CD14-positive monocyte (primary cell): ENCODE results near the gene PARVB. TPM values are rescaled to one million over a fixed set of nuclear protein-coding genes. Genes with fewer than 3 reads are reported as not detected.
A peak's percentile ranks its signal among the peaks of the same experiment; 100 is the strongest.

Experiments used
- DNase-seq, 3 donors: peaks; one replicate each; pipeline ENCODE4 v3.0.0-alpha.2; 2011 to 2022
- H2AFZ ChIP-seq: 2 replicates; pipeline ENCODE4 v1.6.0; 2012; ENCODE audit warnings: mild to moderate bottlenecking, low read depth, low read length, inconsistent platforms; ENCODE audit not compliant: insufficient read depth, poor library complexity, severe bottlenecking
- H3K27ac ChIP-seq, 2 donors: 1 replicate in 1 of 2; 2 replicates in 1 of 2; pipeline ENCODE4 v1.5.1; 2012 to 2013; ENCODE audit warnings: low read length in 2 of 2, control low read depth in 1 of 2, inconsistent platforms in 1 of 2, low read depth in 1 of 2, mild to moderate bottlenecking in 1 of 2
- H3K27me3 ChIP-seq, 2 donors: one replicate each; pipeline versions ENCODE4 v1.6.0 to v1.6.1; 2011 to 2013; ENCODE audit warnings: low read length in 2 of 2; ENCODE audit not compliant: control insufficient read depth in 2 of 2, insufficient read depth in 2 of 2
- H3K36me3 ChIP-seq, 2 donors: replicated peaks in 1 of 2; 1 replicate in 1 of 2; 2 replicates in 1 of 2; pipeline versions ENCODE4 v1.5.1 to v1.6.1; 2012 to 2013; ENCODE audit warnings: low read length in 2 of 2, control low read depth in 1 of 2, inconsistent platforms in 1 of 2, mild to moderate bottlenecking in 1 of 2; ENCODE audit not compliant: insufficient read depth in 2 of 2, control insufficient read depth in 1 of 2
- H3K4me1 ChIP-seq, 2 donors: 1 replicate in 1 of 2; 2 replicates in 1 of 2; pipeline versions ENCODE4 v1.5.1 to v1.6.1; 2012 to 2013; ENCODE audit warnings: low read length in 2 of 2, control low read depth in 1 of 2, inconsistent platforms in 1 of 2, mild to moderate bottlenecking in 1 of 2, moderate library complexity in 1 of 2; ENCODE audit not compliant: insufficient read depth in 2 of 2, control insufficient read depth in 1 of 2
- H3K4me2 ChIP-seq: replicated peaks from 2 replicates; pipeline ENCODE3; 2012; ENCODE audit warnings: low read length, moderate library complexity, mild to moderate bottlenecking; ENCODE audit not compliant: poor library complexity, severe bottlenecking; ENCODE audit errors: extremely low read depth
- H3K4me3 ChIP-seq, 3 experiments: fragments of 200-600 bp in 1 of 3; sonication (generic) in 1 of 3; replicated peaks in 1 of 3; 1 replicate in 2 of 3; 2 replicates in 1 of 3; pipeline ENCODE4 v1.5.1; 2011 to 2013; ENCODE audit warnings: low read length in 3 of 3, mild to moderate bottlenecking in 3 of 3, control low read depth in 2 of 3, low read depth in 2 of 3, inconsistent platforms in 1 of 3, moderate library complexity in 1 of 3
- H3K79me2 ChIP-seq: 2 replicates; pipeline ENCODE4 v1.6.0; 2012; ENCODE audit warnings: mild to moderate bottlenecking, control low read depth, inconsistent platforms, low read length, moderate library complexity; ENCODE audit not compliant: insufficient read depth
- H3K9ac ChIP-seq: 2 replicates; pipeline ENCODE4 v1.6.0; 2017; ENCODE audit warnings: low read length, mild to moderate bottlenecking; ENCODE audit not compliant: insufficient read depth, poor library complexity, severe bottlenecking
- H3K9me3 ChIP-seq, 2 donors: replicated peaks in 1 of 2; 1 replicate in 1 of 2; 2 replicates in 1 of 2; pipeline versions ENCODE4 v1.5.1 to v1.6.1; 2012 to 2013; ENCODE audit warnings: low read length in 2 of 2, control low read depth in 1 of 2; ENCODE audit not compliant: control insufficient read depth in 1 of 2, insufficient read depth in 1 of 2
- H4K20me1 ChIP-seq: 2 replicates; pipeline ENCODE4 v1.6.0; 2012; ENCODE audit warnings: mild to moderate bottlenecking, low read length, control low read depth, moderate library complexity; ENCODE audit not compliant: insufficient read depth
- H3K27ac Mint-ChIP-seq, 7 donors: one replicate each; pipeline ENCODE4 v1.8.0; 2020; ENCODE audit warnings: mild to moderate bottlenecking in 7 of 7, mixed read lengths in 7 of 7, moderate library complexity in 6 of 7, inconsistent platforms in 2 of 7
- H3K27me3 Mint-ChIP-seq, 3 donors: one replicate each; pipeline ENCODE4 v1.8.0; 2021 to 2022; ENCODE audit warnings: low read depth in 3 of 3, mild to moderate bottlenecking in 3 of 3, mixed read lengths in 3 of 3, moderate library complexity in 3 of 3, inconsistent platforms in 1 of 3
- H3K36me3 Mint-ChIP-seq, 2 donors: one replicate each; pipeline ENCODE4 v1.8.0; 2020; ENCODE audit warnings: mixed read lengths in 2 of 2, inconsistent platforms in 1 of 2, mild to moderate bottlenecking in 1 of 2
- H3K4me1 Mint-ChIP-seq: one replicate; pipeline ENCODE4 v1.8.0; 2020; ENCODE audit warnings: mild to moderate bottlenecking, mixed read lengths
- H3K4me3 Mint-ChIP-seq, 2 donors: one replicate each; pipeline ENCODE4 v1.8.0; 2020; ENCODE audit warnings: mild to moderate bottlenecking in 2 of 2, mixed read lengths in 2 of 2, moderate library complexity in 1 of 2
- H3K9me3 Mint-ChIP-seq, 7 donors: one replicate each; pipeline ENCODE4 v1.8.0; 2020 to 2022; ENCODE audit warnings: mixed read lengths in 7 of 7, mild to moderate bottlenecking in 6 of 7, moderate library complexity in 6 of 7, inconsistent platforms in 2 of 7
- CTCF ChIP-seq: fragments of 200-600 bp; IDR thresholded peaks from one replicate; pipeline ENCODE4 v1.8.0; 2022; ENCODE audit warnings: antibody characterized with exemption, mild to moderate bottlenecking
- WGBS: methylation state at CpG from one replicate; pipeline ENCODE4 v1.1.5; 2013; ENCODE audit warnings: missing lambda C conversion rate; ENCODE audit not compliant: insufficient coverage; 5-methylcytosine and 5-hydroxymethylcytosine counted together
- intact Hi-C, 2 donors: fragments of 100-400 bp; cut with micrococcal nuclease; formaldehyde crosslinking; loops; one replicate each; pipeline versions ENCODE4 v1.15.0 to v1.15.1; 2023
- polyA plus RNA-seq, 3 donors: library from polyadenylated mRNA; depleted of rRNA in 1 of 3; unstranded in 2 of 3; stranded (reverse) in 1 of 3; fragments of 300-500 nt in 2 of 3; fragments of >200 nt in 1 of 3; fragmentation: Illumina TruSeq in 2 of 3; gene quantifications; 1 replicate in 2 of 3; 2 replicates in 1 of 3; pipeline ENCODE4 v1.2.3, GENCODE V29; 2012 to 2021

The PARVB gene
- polyA plus RNA-seq, 3 donors: 13.4 to 38.5 (median 17.9) TPM

- DNase-seq: no peak
- H3K27me3 ChIP-seq: no peaks in the 10 kb centered on the region
- peaks cover 35% of the 10 kb centered on the region for H3K4me1 Mint-ChIP-seq
These were observed 22.5 kb downstream of the PARVB start for GRCh38 chr22:44046485-44047141.

GRCh38 chr22:44047891-44048301 is 23.8 kb downstream of the PARVB start:
- peak overlapping the region in 1 of 2 donors; percentile 33 for H3K27ac ChIP-seq
- 68% methylated on average over 9 of the region's 9 CpGs for WGBS
- H3K4me1 Mint-ChIP-seq: peaks cover 35% of the 10 kb centered on the region
- H3K4me2 ChIP-seq: peak overlapping the region; percentile 7
- H3K36me3 Mint-ChIP-seq: peaks cover 28 to 30% of the 10 kb centered on the region in 2 donors
- no peak overlapping the region for H2AFZ ChIP-seq
- DNase-seq: no peak
- no peaks in the 10 kb centered on the region for H3K27me3 ChIP-seq
- peaks cover 0 to 2% (median 1%) of the 10 kb centered on the region in 3 donors for H3K27me3 Mint-ChIP-seq
- peaks cover 0 to 2% (median 0%) of the 10 kb centered on the region in 7 donors for H3K9me3 Mint-ChIP-seq
- peaks cover 2 to 6% of the 10 kb centered on the region in 2 donors for H3K4me1 ChIP-seq
- peaks cover 35% of the 10 kb centered on the region for H3K79me2 ChIP-seq
- intact Hi-C loops: no loop called here
- peak overlapping the region; percentile 51 to 65 for H3K4me3 Mint-ChIP-seq
- no peak overlapping the region for H3K9ac ChIP-seq
- H3K27ac Mint-ChIP-seq: peak overlapping the region in 6 of 7 donors; percentile 14 to 77 (median 65)
- H3K4me3 ChIP-seq: no peak overlapping the region
- peaks cover 0 to 7% of the 10 kb centered on the region in 2 donors for H3K36me3 ChIP-seq
- H3K9me3 ChIP-seq: no peaks in the 10 kb centered on the region
- H4K20me1 ChIP-seq: peaks cover 21% of the 10 kb centered on the region
- TF ChIP-seq CTCF: no peak

More at GRCh38 chr22:44046485-44047141, 22.5 kb downstream of the PARVB start:
- intact Hi-C loops: no loop called here
- peaks cover 2 to 6% of the 10 kb centered on the region in 2 donors for H3K4me1 ChIP-seq
- H3K9me3 ChIP-seq: no peaks in the 10 kb centered on the region
- H3K79me2 ChIP-seq: peaks cover 39% of the 10 kb centered on the region
- no peak overlapping the region for H3K4me3 ChIP-seq
- TF ChIP-seq CTCF: no peak
- H3K9ac ChIP-seq: no peak overlapping the region
- peaks cover 0 to 7% of the 10 kb centered on the region in 2 donors for H3K36me3 ChIP-seq
- WGBS: 94% methylated on average over 8 of the region's 14 CpGs
- no peak overlapping the region for H3K4me2 ChIP-seq
- peak overlapping the region in 1 of 2 donors; percentile 3 for H3K27ac ChIP-seq
- H3K27ac Mint-ChIP-seq: peak overlapping the region in 2 of 7 donors; percentile 10 to 69
- H4K20me1 ChIP-seq: peaks cover 21% of the 10 kb centered on the region
- peaks cover 0 to 1% (median under 1%) of the 10 kb centered on the region in 3 donors for H3K27me3 Mint-ChIP-seq
- H2AFZ ChIP-seq: no peak overlapping the region
- H3K36me3 Mint-ChIP-seq: peaks cover 22 to 28% of the 10 kb centered on the region in 2 donors
- H3K4me3 Mint-ChIP-seq: no peak overlapping the region
- peaks cover 0 to 2% (median 0%) of the 10 kb centered on the region in 7 donors for H3K9me3 Mint-ChIP-seq
